ENCODE data around the gene NIPBL. TPM values are rescaled to one million over a fixed set of nuclear protein-coding genes. Genes with fewer than 3 reads are reported as not detected.

The NIPBL gene
- total and polyA plus RNA-seq, 2 of the 8 experiments (the other 6 are each of a cell fraction or from before 2014, with no cell fraction given) = 21.1 to 53.5 TPM

- DNase-seq (ENCODE audit: low read depth in 1 of 2, low spot score in 2 of 2) = no peak
- peaks cover 1 to 3% of the 10 kb centered on the region in 2 experiments for H4K20me1 ChIP-seq (replicated peaks in 1 of 2; ENCODE audit: control insufficient read depth in 1 of 2, insufficient read depth in 2 of 2, low read length in 2 of 2)
- no peak overlapping the region for H2BK12ac ChIP-seq (ENCODE audit: low read depth, low read length)
- no peaks in the 10 kb centered on the region for H3K27me3 ChIP-seq (replicated peaks in 1 of 4; ENCODE audit: control insufficient read depth in 3 of 4, extremely low read depth in 1 of 4, insufficient read depth in 3 of 4, low read length in 3 of 4)
- H2BK20ac ChIP-seq (ENCODE audit: low read length) = no peak overlapping the region
- no peak overlapping the region for H2AFZ ChIP-seq (ENCODE audit: low read length)
- H2BK120ac ChIP-seq (replicated peaks; ENCODE audit: low read depth, low read length) = no peak overlapping the region
- peaks cover 0 to 95% of the 10 kb centered on the region in 2 experiments; a peak in 2 of 4 replicates for H3K79me2 ChIP-seq (ENCODE audit: control insufficient read depth in 1 of 2, insufficient read depth in 2 of 2, low read length in 2 of 2)
- H3K23ac ChIP-seq (ENCODE audit: insufficient read length) = no peak overlapping the region
- CTCF ChIA-PET (ENCODE audit: partially characterized antibody) = no interaction called here
- WGBS, 2 experiments (ENCODE audit: extremely low coverage in 1 of 2, insufficient coverage in 1 of 2, insufficient read length in 1 of 2, insufficient replicate concordance in 2 of 2, low coverage in 1 of 2, low lambda C conversion rate in 2 of 2, missing lambda C conversion rate in 1 of 2) = 86% methylated on average over 1 of the region's 1 CpG; no CpG with 5 or more reads in 1 of the 2 experiments
- no peak overlapping the region for H2BK15ac ChIP-seq (ENCODE audit: low read length)
- no peaks in the 10 kb centered on the region for H3K79me1 ChIP-seq (ENCODE audit: low read depth, low read length)
- no peak overlapping the region for H4K91ac ChIP-seq (replicated peaks; ENCODE audit: insufficient read length, low read length)
- H3K23me2 ChIP-seq (ENCODE audit: low read depth, low read length) = no peaks in the 10 kb centered on the region
- H3K36me3 ChIP-seq (ENCODE audit: control insufficient read depth in 2 of 4, insufficient read depth in 4 of 4, low read length in 3 of 4) = no peaks in the 10 kb centered on the region
- no peak for TF ChIP-seq TEAD4 (IDR thresholded peaks at IDR 0.05; ENCODE audit: low read depth, low read length)
- TF ChIP-seq POLR2AphosphoS5 (IDR thresholded peaks at IDR 0.05; ENCODE audit: low read depth, low read length) = no peak
- no peak for TF ChIP-seq RNF2 (IDR thresholded peaks at IDR 0.05; ENCODE audit: borderline replicate concordance, low read depth, low read length, missing control alignments, poor library complexity, severe bottlenecking)
- no peak for TF ChIP-seq ATF3 (IDR thresholded peaks at IDR 0.05; ENCODE audit: insufficient read depth, low read depth, low read length)
- TF ChIP-seq E2F6 (IDR thresholded peaks at IDR 0.05) = no peak
- no peak for TF ChIP-seq KDM4A (IDR thresholded peaks at IDR 0.05; ENCODE audit: low read depth, low read length, severe bottlenecking)
- TF ChIP-seq RXRA (IDR thresholded peaks at IDR 0.05; ENCODE audit: insufficient read depth, low read depth, low read length) = no peak
- TF ChIP-seq TAF7 (optimal IDR thresholded peaks at IDR 0.05; ENCODE audit: borderline replicate concordance, low read depth, low read length) = no peak
- TF ChIP-seq RFX5 (IDR thresholded peaks at IDR 0.05; ENCODE audit: borderline replicate concordance, low read depth, low read length) = no peak
- H3K56ac ChIP-seq (replicated peaks; ENCODE audit: insufficient read length, low read depth, low read length) = no peak overlapping the region
- H3K9ac ChIP-seq (replicated peaks in 1 of 4; ENCODE audit: extremely low read depth in 1 of 4, low read depth in 3 of 4, low read length in 3 of 4) = no peak overlapping the region
- H3K4me3 ChIP-seq (ENCODE audit: extremely low read depth in 1 of 4, insufficient read depth in 2 of 4, low read depth in 3 of 4, low read length in 4 of 4) = no peak overlapping the region
- H3K4ac ChIP-seq (replicated peaks; ENCODE audit: insufficient read length, low read depth, low read length) = no peak overlapping the region
- H3K4me1 ChIP-seq (replicated peaks in 1 of 4; ENCODE audit: control insufficient read depth in 3 of 4, insufficient read depth in 4 of 4, low read length in 3 of 4) = no peaks in the 10 kb centered on the region
- no peak overlapping the region for H3K27ac ChIP-seq (ENCODE audit: low read depth, low read length)
- FAIRE-seq = no peak
- H2BK5ac ChIP-seq (ENCODE audit: low read depth, low read length) = no peak overlapping the region
- no peak overlapping the region for H3K14ac ChIP-seq (ENCODE audit: insufficient read length)
- H3K4me2 ChIP-seq (ENCODE audit: insufficient read depth in 1 of 2, low read depth in 2 of 2, low read length in 2 of 2) = no peak overlapping the region
- no peak overlapping the region for H4K5ac ChIP-seq (ENCODE audit: insufficient read length, low read depth, low read length)
- H2AK5ac ChIP-seq (ENCODE audit: low read depth, low read length) = no peak overlapping the region
- no peaks in the 10 kb centered on the region for H3K9me3 ChIP-seq (ENCODE audit: insufficient read depth in 2 of 2, low read depth in 1 of 2, low read length in 1 of 2)
- POLR2A ChIA-PET (ENCODE audit: partially characterized antibody) = interaction anchor here (0.7 kb wide), 1 partner anchor 184 kb away, joined by 3 read pairs; no protein-coding TSS in a partner anchor
- H4K8ac ChIP-seq (ENCODE audit: extremely low read depth, insufficient read depth, low read length) = no peak overlapping the region
- no peak overlapping the region for H3K18ac ChIP-seq (ENCODE audit: extremely low read depth, low read length)
Observed at GRCh38 chr5:36948650-36949049, 72.1 kb downstream of the NIPBL start.

All from H1 (cell line).